ENCODE data around the gene LRRC4C. TPM values are rescaled to one million over a fixed set of nuclear protein-coding genes. Genes with fewer than 3 reads are reported as not detected.

Gene LRRC4C
- total RNA-seq, 1 experiment from 2014 or later, result not detected

DNA sequence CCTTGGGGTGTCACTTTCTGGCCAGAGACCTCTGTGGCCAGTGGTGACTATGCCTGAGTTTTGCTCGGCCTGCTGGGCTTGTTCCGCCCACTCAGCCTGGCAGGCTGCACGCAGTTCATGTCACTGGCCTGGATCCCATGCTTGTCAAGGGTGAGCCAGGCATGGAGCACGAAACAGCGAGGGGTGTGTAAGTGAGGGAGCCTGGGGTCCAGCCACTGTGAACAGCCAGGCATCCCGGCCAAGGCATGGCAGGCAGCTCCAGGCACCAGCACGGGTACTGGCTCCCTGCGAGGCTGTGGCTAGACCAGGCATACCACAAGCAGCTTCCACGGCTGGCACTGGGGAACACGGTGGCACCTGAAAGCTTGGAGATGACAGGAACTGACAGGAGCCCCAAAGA is 214.3 kb downstream of the LRRC4C start:
- Mint-ChIP-seq H3K36me3 (ENCODE audit: insufficient read depth, unreplicated experiment) (no peaks in the 10 kb centered on the region), H3K9me3 (ENCODE audit: unreplicated experiment) (no peaks in the 10 kb centered on the region), H3K4me1 (ENCODE audit: insufficient read depth, unreplicated experiment) (no peaks in the 10 kb centered on the region), H3K27me3 (ENCODE audit: insufficient read depth, unreplicated experiment) (no peaks in the 10 kb centered on the region), H3K4me3 (ENCODE audit: unreplicated experiment) (no peak overlapping the region), H3K27ac (ENCODE audit: low read depth, unreplicated experiment) (no peak overlapping the region)
- TF ChIP-seq, protein P1, sequence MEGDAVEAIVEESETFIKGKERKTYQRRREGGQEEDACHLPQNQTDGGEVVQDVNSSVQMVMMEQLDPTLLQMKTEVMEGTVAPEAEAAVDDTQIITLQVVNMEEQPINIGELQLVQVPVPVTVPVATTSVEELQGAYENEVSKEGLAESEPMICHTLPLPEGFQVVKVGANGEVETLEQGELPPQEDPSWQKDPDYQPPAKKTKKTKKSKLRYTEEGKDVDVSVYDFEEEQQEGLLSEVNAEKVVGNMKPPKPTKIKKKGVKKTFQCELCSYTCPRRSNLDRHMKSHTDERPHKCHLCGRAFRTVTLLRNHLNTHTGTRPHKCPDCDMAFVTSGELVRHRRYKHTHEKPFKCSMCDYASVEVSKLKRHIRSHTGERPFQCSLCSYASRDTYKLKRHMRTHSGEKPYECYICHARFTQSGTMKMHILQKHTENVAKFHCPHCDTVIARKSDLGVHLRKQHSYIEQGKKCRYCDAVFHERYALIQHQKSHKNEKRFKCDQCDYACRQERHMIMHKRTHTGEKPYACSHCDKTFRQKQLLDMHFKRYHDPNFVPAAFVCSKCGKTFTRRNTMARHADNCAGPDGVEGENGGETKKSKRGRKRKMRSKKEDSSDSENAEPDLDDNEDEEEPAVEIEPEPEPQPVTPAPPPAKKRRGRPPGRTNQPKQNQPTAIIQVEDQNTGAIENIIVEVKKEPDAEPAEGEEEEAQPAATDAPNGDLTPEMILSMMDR (IDR thresholded peaks at IDR 0.05; ENCODE audit: unreplicated experiment), result no peak
- POLR2A ChIA-PET, result no interaction called here
- no peak for DNase-seq (ENCODE audit: unreplicated experiment)
- CTCF ChIA-PET, result no interaction called here
- no TSS peak for BruUV-seq (replicated peaks)
- intact Hi-C loops (cut with micrococcal nuclease), result no loop called here

DNA sequence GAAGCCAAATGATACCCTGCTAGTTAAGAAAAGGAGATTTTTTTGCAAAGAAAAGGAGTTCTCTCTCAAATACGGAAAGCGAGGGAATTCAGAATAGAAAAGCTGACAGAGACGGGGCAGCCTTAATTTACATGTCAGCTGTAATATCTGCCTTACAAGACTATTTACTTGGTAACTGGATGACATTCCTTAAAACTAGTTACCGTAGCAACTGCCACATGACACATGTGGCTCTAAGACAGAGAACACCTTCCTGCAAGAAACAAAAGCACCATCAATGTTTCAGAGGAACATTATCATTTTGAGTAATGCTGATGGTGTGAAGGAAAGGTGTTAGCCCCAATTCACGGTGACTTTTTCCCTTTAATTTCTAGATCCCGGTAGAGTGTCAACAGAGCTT is 222.1 kb downstream of the LRRC4C start:
- Mint-ChIP-seq H3K4me1 (ENCODE audit: insufficient read depth, unreplicated experiment) (no peaks in the 10 kb centered on the region), H3K36me3 (ENCODE audit: insufficient read depth, unreplicated experiment) (no peaks in the 10 kb centered on the region), H3K27ac (ENCODE audit: low read depth, unreplicated experiment) (no peak overlapping the region), H3K4me3 (ENCODE audit: unreplicated experiment) (no peak overlapping the region), H3K9me3 (ENCODE audit: unreplicated experiment) (no peaks in the 10 kb centered on the region), H3K27me3 (ENCODE audit: insufficient read depth, unreplicated experiment) (no peaks in the 10 kb centered on the region)
- BruUV-seq (replicated peaks), result no TSS peak
- ChIA-PET POLR2A (interaction anchor here (0.6 kb wide), 1 partner anchor 717 kb away, joined by 5 read pairs; no protein-coding TSS in a partner anchor), CTCF (interaction anchor here (0.5 kb wide), 1 partner anchor 22 kb away, joined by 3 read pairs; no protein-coding TSS in a partner anchor)
- TF ChIP-seq, protein P1 (IDR thresholded peaks at IDR 0.05; ENCODE audit: unreplicated experiment), result no peak
- intact Hi-C loops (cut with micrococcal nuclease), result no loop called here
- no peak for DNase-seq (ENCODE audit: unreplicated experiment)

DNA sequence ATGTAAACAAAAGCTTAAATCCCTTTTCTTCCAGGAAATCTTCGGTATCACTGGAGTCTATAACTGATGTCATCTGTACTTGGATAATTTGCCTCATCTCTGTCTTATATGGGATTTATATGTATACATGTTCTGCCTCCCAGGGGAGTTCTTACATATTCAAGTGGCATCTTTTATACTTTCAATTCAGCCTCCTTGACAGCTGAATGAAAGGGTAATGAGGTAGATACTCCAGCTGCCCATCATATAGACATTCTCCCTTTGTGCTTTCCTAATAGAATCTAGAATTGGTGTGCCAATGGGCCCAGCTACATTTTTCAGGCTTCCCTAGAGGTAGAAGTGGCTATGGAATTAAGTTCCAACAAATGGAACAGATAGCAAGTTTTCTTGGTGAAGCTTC is 223.8 kb downstream of the LRRC4C start:
- no peaks in the 10 kb centered on the region for H3K4me1 Mint-ChIP-seq (ENCODE audit: insufficient read depth, unreplicated experiment)
- H3K36me3 Mint-ChIP-seq (ENCODE audit: insufficient read depth, unreplicated experiment), result peaks cover 7% of the 10 kb centered on the region

DNA sequence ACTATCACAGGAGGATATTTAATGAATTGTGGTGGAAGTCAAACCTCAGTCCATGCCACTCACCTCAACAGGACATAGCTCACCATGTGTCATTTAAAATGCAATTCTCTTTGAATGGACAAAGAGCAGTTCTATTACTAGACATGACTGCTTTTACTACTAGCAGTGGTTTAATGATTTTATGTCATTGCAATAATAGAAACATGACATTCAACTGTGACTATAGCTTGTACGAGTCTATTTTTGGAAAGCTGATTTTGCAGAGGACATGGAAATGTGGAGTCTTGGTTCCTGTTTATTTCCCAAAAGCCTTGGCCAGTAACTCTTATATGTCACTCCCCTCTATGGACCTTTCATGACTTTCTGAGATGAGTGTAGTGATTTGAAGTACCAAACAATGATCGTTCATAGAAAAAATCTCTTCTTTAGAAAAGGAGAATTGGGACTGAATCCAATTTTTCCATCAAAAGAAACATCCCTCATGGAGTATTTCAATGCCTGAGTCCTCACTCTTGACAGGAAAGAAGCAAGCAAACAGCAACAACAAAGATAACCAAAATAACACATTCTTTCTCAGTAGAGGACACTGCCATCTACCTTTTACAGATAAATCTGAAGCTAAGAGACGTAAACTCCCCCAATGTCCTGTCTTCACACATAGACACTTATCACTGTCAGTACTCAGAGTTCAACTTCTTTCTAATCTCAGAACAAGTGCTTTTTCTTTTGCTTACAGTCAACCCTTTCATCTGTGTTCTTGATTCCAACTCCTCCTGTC is 233.4 kb downstream of the LRRC4C start:
- DNase-seq (ENCODE audit: unreplicated experiment), result no peak
- TF ChIP-seq, protein P1 (IDR thresholded peaks at IDR 0.05; ENCODE audit: unreplicated experiment), result no peak
- Mint-ChIP-seq H3K27ac (ENCODE audit: low read depth, unreplicated experiment) (no peak overlapping the region), H3K27me3 (ENCODE audit: insufficient read depth, unreplicated experiment) (no peaks in the 10 kb centered on the region), H3K4me3 (ENCODE audit: unreplicated experiment) (no peak overlapping the region), H3K36me3 (ENCODE audit: insufficient read depth, unreplicated experiment) (no peaks in the 10 kb centered on the region), H3K4me1 (ENCODE audit: insufficient read depth, unreplicated experiment) (no peaks in the 10 kb centered on the region), H3K9me3 (ENCODE audit: unreplicated experiment) (peaks cover 7% of the 10 kb centered on the region)
- ChIA-PET CTCF (interaction anchor here (0.7 kb wide), 1 partner anchor 65 kb away, joined by 3 read pairs; no protein-coding TSS in a partner anchor), POLR2A (no interaction called here)
- BruUV-seq (replicated peaks), result no TSS peak
- intact Hi-C loops (cut with micrococcal nuclease), result no loop called here

More for the DNA sequence above, 223.8 kb downstream of the LRRC4C start:
- no peaks in the 10 kb centered on the region for H3K9me3 Mint-ChIP-seq (ENCODE audit: unreplicated experiment)
- intact Hi-C loops (cut with micrococcal nuclease), result no loop called here
- H3K27ac Mint-ChIP-seq (ENCODE audit: low read depth, unreplicated experiment), result no peak overlapping the region
- ChIA-PET CTCF (interaction anchor here (0.5 to 0.7 kb wide), 2 partner anchors 129 to 1856 kb away, joined by 3 read pairs; no protein-coding TSS in a partner anchor), POLR2A (interaction anchor here (0.5 kb wide), 1 partner anchor 16 kb away, joined by 3 read pairs; no protein-coding TSS in a partner anchor)
- no peak for DNase-seq (ENCODE audit: unreplicated experiment)
- H3K4me3 Mint-ChIP-seq (ENCODE audit: unreplicated experiment), result no peak overlapping the region
- no TSS peak for BruUV-seq (replicated peaks)
- TF ChIP-seq, protein P1 (IDR thresholded peaks at IDR 0.05; ENCODE audit: unreplicated experiment), result no peak
- H3K27me3 Mint-ChIP-seq (ENCODE audit: insufficient read depth, unreplicated experiment), result no peaks in the 10 kb centered on the region

Measured in MCF 10A (cell line).